ENCODE data around the gene COL9A3. TPM values are rescaled to one million over a fixed set of nuclear protein-coding genes. Genes with fewer than 3 reads are reported as not detected.
"Not testable (repeated sequence)": the region's sequence is repeated elsewhere in the genome, so short reads cannot be mapped to it uniquely, and the experiment has no call there.

COL9A3 gene
- total RNA-seq, 2 donors from 2014 or later, result 0.54 to 3.1 TPM

- H3K27me3 ChIP-seq (replicated peaks; ENCODE audit: insufficient read depth), result no peaks in the 10 kb centered on the region
- DNase-seq (ENCODE audit: low spot score), result no peak
- no peaks in the 10 kb centered on the region for H3K4me1 ChIP-seq (ENCODE audit: control insufficient read depth in 1 of 2, low read depth in 2 of 2)
- no peak for TF ChIP-seq CTCF (IDR thresholded peaks at IDR 0.05)
- no peak overlapping the region for H3K4me3 ChIP-seq
- no peaks in the 10 kb centered on the region for H3K36me3 ChIP-seq
- no peak for ATAC-seq (ENCODE audit: insufficient number of reproducible peaks, low FRiP score, low read depth)
- H3K9me3 ChIP-seq, result no peaks in the 10 kb centered on the region
- H3K27ac ChIP-seq, result no peak overlapping the region
Measured at GRCh38 chr20:62852841-62853240, 36.0 kb downstream of the COL9A3 start.

- not testable (repeated sequence) for H3K4me3 ChIP-seq; H3K4me1 ChIP-seq (ENCODE audit: control insufficient read depth in 1 of 2, low read depth in 2 of 2); ATAC-seq (ENCODE audit: insufficient number of reproducible peaks, low FRiP score, low read depth); H3K27me3 ChIP-seq (replicated peaks; ENCODE audit: insufficient read depth); DNase-seq (ENCODE audit: low spot score); H3K9me3 ChIP-seq; H3K27ac ChIP-seq; H3K36me3 ChIP-seq
Measured at GRCh38 chr20:62853304-62853703, 36.5 kb downstream of the COL9A3 start.

GRCh38 chr20:62854121-62854520 is 37.3 kb downstream of the COL9A3 start:
- ATAC-seq (ENCODE audit: insufficient number of reproducible peaks, low FRiP score, low read depth) (no peak), DNase-seq (ENCODE audit: low spot score) (no peak)
- Histone ChIP-seq H3K27ac (no peak overlapping the region), H3K4me3 (no peak overlapping the region), H3K4me1 (ENCODE audit: control insufficient read depth in 1 of 2, low read depth in 2 of 2) (no peaks in the 10 kb centered on the region), H3K36me3 (no peaks in the 10 kb centered on the region), H3K27me3 (replicated peaks; ENCODE audit: insufficient read depth) (no peaks in the 10 kb centered on the region), H3K9me3 (no peaks in the 10 kb centered on the region)
- TF ChIP-seq CTCF (IDR thresholded peaks at IDR 0.05), result no peak

- ATAC-seq (ENCODE audit: insufficient number of reproducible peaks, low FRiP score, low read depth) (no peak), DNase-seq (ENCODE audit: low spot score) (no peak)
- Histone ChIP-seq H3K4me1 (ENCODE audit: control insufficient read depth in 1 of 2, low read depth in 2 of 2) (peaks cover 0 to 3% of the 10 kb centered on the region in 2 donors), H3K36me3 (no peaks in the 10 kb centered on the region), H3K27me3 (replicated peaks; ENCODE audit: insufficient read depth) (no peaks in the 10 kb centered on the region), H3K9me3 (no peaks in the 10 kb centered on the region), H3K4me3 (no peak overlapping the region), H3K27ac (no peak overlapping the region)
- TF ChIP-seq CTCF (IDR thresholded peaks at IDR 0.05), result no peak
Measured at GRCh38 chr20:62855120-62855519, 38.3 kb downstream of the COL9A3 start.

- DNase-seq (ENCODE audit: low spot score) (no peak), ATAC-seq (ENCODE audit: insufficient number of reproducible peaks, low FRiP score, low read depth) (no peak)
- Histone ChIP-seq H3K36me3 (no peaks in the 10 kb centered on the region), H3K9me3 (no peaks in the 10 kb centered on the region), H3K27me3 (replicated peaks; ENCODE audit: insufficient read depth) (no peaks in the 10 kb centered on the region), H3K27ac (no peak overlapping the region), H3K4me1 (ENCODE audit: control insufficient read depth in 1 of 2, low read depth in 2 of 2) (peaks cover 0 to 10% of the 10 kb centered on the region in 2 donors), H3K4me3 (no peak overlapping the region)
- TF ChIP-seq CTCF (IDR thresholded peaks at IDR 0.05), result no peak
Measured at GRCh38 chr20:62856931-62857619, 40.2 kb downstream of the COL9A3 start.
